Measurements from ENCODE around the gene ESF1. TPM values are rescaled to one million over a fixed set of nuclear protein-coding genes. Genes with fewer than 3 reads are reported as not detected.

Gene ESF1
- total RNA-seq, 1 donor from 2014 or later, result 17.4 TPM

DNA sequence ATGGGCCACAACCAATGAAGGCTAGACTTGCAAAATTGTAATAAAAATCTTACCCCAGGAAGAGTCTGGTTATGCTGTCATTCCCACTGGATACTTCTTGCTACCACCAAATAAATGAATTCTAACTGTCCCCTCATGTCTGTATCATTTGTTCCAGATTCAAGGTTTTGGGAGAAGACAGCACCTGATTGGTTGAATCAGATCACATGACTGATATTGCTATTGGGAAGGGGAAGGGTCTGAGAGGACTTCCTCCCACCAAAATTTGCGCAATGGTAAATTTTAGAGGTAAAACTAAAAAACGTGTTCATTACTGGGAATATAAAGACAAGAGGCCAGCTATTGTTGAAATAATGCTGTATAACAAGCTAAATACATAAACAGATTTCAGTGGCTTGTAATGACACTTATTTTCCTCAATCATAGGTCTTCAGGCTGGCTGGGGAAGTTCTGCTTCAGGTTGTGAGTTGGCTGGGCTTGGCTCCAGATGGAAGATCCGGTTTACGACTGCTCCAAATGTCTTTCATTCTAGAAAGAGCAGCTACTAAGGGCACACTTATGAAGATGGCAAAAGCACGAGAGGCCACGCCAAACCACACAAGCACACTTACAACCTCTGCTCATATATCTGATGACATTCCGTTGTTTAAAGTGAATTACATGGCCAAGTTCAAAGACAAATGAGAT lies 118.9 kb downstream of the ESF1 start:
- no peaks in the 10 kb centered on the region for H3K9me3 Mint-ChIP-seq
- TF ChIP-seq, protein P1, sequence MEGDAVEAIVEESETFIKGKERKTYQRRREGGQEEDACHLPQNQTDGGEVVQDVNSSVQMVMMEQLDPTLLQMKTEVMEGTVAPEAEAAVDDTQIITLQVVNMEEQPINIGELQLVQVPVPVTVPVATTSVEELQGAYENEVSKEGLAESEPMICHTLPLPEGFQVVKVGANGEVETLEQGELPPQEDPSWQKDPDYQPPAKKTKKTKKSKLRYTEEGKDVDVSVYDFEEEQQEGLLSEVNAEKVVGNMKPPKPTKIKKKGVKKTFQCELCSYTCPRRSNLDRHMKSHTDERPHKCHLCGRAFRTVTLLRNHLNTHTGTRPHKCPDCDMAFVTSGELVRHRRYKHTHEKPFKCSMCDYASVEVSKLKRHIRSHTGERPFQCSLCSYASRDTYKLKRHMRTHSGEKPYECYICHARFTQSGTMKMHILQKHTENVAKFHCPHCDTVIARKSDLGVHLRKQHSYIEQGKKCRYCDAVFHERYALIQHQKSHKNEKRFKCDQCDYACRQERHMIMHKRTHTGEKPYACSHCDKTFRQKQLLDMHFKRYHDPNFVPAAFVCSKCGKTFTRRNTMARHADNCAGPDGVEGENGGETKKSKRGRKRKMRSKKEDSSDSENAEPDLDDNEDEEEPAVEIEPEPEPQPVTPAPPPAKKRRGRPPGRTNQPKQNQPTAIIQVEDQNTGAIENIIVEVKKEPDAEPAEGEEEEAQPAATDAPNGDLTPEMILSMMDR (IDR thresholded peaks at IDR 0.05; ENCODE audit: unreplicated experiment), result no peak
- H3K36me3 Mint-ChIP-seq, result no peaks in the 10 kb centered on the region
- no peak for DNase-seq (ENCODE audit: low spot score in 2 of 2, unreplicated experiment in 2 of 2)
- no peak overlapping the region for H3K4me3 Mint-ChIP-seq
- peaks cover 10% of the 10 kb centered on the region for H3K27me3 Mint-ChIP-seq (ENCODE audit: low read depth)
- no peak overlapping the region for H3K27ac Mint-ChIP-seq
- peaks cover 3% of the 10 kb centered on the region for H3K4me1 Mint-ChIP-seq

Other genes with a start within 250 kb of the ESF1 start
- gene TASP1, start 146.0 kb downstream of the ESF1 start, total RNA-seq, result 19.5 to 22.8 TPM (median 19.7 TPM) in 3 replicates
- gene NDUFAF5, start 109 bp upstream of the ESF1 start, total RNA-seq, result 38.9 to 40.7 TPM (median 40.4 TPM) in 3 replicates
- not detected in 3 replicates for gene SEL1L2, start 205.7 kb upstream of the ESF1 start, total RNA-seq
- gene MACROD2, start 210.6 kb upstream of the ESF1 start, total RNA-seq, result 10.0 to 11.8 TPM (median 11.2 TPM) in 3 replicates